Measurements from ENCODE around the gene ABCA13.
"Not testable (repeated sequence)": the region's sequence is repeated elsewhere in the genome, so short reads cannot be mapped to it uniquely, and the experiment has no call there.

ABCA13 gene, protein sequence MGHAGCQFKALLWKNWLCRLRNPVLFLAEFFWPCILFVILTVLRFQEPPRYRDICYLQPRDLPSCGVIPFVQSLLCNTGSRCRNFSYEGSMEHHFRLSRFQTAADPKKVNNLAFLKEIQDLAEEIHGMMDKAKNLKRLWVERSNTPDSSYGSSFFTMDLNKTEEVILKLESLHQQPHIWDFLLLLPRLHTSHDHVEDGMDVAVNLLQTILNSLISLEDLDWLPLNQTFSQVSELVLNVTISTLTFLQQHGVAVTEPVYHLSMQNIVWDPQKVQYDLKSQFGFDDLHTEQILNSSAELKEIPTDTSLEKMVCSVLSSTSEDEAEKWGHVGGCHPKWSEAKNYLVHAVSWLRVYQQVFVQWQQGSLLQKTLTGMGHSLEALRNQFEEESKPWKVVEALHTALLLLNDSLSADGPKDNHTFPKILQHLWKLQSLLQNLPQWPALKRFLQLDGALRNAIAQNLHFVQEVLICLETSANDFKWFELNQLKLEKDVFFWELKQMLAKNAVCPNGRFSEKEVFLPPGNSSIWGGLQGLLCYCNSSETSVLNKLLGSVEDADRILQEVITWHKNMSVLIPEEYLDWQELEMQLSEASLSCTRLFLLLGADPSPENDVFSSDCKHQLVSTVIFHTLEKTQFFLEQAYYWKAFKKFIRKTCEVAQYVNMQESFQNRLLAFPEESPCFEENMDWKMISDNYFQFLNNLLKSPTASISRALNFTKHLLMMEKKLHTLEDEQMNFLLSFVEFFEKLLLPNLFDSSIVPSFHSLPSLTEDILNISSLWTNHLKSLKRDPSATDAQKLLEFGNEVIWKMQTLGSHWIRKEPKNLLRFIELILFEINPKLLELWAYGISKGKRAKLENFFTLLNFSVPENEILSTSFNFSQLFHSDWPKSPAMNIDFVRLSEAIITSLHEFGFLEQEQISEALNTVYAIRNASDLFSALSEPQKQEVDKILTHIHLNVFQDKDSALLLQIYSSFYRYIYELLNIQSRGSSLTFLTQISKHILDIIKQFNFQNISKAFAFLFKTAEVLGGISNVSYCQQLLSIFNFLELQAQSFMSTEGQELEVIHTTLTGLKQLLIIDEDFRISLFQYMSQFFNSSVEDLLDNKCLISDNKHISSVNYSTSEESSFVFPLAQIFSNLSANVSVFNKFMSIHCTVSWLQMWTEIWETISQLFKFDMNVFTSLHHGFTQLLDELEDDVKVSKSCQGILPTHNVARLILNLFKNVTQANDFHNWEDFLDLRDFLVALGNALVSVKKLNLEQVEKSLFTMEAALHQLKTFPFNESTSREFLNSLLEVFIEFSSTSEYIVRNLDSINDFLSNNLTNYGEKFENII (N-terminal part only)

DNA sequence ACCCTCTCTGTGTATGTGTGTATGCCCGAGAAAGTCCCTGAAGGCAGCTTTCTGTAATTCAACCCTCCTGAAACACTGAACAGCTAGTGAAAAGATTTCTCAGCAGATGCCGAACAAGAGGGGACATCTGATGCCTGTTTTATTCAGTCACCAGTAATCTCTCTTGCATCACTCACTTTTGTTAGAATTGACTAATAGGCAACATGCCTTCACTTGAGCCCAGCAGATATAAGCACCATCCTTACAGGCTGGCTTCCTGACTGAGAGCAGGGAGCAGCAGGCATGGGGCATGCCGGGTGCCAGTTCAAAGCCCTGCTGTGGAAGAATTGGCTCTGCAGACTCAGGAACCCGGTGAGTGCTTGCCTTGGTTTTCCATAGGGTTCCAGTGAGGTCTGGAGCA lies at the start of gene ABCA13:
ABCA13 (plus strand) TSS at position 257 of the 400 bp plus-strand sequence; CDS start at position 283, 26 bp downstream.
- no peak for DNase-seq

DNA sequence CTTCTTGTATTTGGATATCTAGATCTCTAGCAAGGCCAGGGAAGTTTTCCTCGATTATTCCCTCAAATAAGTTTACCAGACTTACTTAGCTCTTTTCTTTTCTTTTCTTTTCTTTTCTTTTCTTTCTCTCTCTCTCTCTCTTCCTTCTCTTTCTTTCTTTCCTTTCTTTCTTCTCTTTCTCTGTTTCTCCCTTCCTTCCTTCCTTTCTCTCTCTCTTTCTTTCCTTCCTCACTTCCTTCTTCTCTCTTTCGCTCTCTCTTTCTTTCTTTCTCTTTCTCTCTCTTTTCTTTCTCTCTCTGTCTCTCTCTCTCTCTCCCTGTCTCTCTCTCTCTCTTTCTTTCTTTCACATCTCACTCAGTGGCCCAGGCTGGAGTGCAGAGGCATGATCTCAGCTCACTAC lies 45.2 kb upstream of the ABCA13 start:
- no peak for DNase-seq

DNA sequence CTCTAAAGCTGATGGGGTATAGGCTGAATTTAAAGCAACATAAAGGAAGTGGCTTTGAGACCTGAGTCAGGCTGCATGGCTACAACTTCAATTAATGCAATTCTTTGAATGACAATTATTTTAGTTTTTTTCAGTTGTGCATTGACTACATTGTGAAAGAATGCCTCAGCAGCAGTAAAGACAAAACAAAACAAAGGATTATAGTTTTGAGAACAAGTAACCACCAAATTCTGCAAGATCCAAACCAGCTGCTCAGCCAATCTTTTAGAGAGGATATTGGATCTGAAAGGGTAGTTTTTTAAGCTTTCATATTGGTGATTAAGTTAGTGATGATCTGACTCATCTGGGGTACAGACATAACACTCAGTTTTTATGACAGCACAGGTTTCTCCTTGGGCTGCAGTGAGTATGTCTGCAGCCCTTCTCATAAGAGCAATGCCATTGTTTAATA lies 40.6 kb upstream of the ABCA13 start:
- no peak for DNase-seq

DNA sequence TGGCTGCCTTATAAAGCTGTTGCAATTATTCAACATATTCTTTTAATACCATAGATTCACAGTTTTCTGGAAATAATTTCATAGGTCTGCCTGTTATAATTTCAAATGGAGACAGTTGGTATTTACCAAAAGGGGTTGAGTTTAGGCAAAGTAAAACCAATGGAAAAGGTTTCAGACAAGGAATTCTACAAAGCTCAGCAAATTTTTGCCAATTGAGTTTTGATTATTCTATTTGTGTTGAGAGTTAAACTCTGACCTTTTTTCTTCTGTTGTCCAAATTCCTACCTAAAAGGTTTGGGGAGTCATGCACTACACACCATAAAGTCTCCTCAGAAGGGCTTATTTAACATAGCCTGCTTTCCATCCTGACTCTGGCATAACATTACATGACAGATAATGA lies 38.5 kb upstream of the ABCA13 start:
- DNase-seq = no peak

DNA sequence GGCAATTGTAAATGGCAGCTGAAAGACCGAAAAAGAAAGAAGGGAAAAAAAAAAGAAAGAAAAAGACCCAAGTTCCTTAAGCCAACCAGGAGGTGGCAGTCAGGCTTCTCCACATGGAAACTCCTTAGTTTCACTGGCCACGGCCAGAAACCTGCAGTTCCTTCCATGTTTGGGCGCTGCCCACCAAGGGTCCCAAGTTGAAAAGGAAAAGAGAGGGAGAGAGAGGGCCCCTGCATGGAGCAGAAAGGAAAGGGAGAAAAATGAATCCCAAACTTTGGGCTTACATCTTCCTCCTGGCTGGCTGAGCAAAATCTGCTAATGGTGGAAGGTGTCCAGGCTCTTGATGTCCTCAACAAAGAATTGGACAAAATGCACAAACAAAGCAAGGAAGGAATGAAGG lies 31.8 kb upstream of the ABCA13 start:
- DNase-seq = no peak

DNA sequence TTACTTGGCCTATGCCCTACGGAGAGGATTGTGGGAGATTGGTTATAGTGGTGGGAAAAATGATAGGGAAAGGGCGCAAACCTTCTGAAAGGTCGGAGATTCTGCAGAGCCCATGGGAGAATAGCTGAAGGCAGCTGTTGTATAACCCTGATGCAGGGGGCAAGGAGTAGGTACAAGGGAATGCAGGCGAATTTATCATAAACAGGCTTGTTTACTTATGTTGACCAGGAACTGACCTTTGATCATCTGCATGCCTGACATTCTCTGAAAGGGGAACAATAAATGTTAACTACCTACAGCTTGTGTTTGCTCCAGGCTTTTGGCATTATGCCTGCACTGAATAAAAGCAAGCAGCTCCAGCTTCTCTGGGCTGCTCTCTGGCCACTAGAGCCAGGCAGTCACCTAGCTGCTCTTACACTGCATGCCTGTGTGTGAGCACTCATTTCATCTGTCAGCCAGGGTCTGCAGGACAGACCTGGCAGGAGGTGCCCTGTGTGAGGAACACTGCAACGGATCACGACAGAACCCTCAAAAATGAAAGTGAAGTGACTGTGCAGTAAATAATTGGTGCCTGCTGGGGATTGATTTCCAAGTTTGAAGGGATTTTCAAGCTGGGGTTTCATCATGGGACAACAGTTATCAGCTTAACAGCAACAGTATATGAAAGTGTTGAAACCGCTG lies 31.1 kb upstream of the ABCA13 start:
- DNase-seq = no peak

DNA sequence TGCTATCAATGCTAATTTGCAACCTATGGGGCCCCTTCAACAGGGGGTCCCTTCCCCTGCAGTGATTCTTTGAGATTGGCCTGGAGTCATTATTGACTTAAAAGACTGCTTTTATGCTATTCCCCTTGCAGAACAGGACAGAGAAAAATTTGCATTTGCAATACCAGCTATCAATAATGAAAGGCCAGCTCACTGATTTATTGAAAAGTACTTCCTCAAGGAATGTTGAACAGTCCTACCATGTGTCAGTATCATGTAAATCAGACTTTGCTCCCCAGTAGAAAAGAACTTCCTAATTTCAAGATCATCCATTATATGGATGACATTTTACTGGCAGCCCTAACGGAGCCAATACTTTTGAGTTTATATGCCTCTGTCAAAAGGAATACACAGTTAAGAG lies 29.7 kb upstream of the ABCA13 start:
- no peak for DNase-seq

DNA sequence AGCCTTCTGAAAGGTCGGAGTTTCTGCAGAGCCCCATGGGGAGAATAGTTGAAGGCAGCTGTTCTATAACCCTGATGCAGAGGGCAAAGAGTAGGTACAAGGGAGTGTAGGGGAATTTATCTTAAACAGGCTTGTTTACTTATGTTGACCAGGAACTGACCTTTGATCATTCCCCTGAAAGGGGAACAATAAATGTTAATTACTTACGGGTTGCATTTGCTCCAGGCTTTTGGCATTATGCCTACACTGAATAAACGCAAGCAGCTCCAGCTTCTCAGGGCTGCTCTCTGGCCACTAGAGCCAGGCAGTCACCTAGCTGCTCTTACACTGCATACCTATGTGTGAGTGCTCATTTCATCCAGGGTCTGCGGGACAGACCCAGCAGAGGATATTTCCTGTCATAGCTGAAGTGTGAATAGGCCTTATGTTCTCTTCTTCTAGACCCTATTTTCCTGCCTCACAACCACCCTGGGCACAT lies 26.9 kb upstream of the ABCA13 start:
- DNase-seq = no peak

DNA sequence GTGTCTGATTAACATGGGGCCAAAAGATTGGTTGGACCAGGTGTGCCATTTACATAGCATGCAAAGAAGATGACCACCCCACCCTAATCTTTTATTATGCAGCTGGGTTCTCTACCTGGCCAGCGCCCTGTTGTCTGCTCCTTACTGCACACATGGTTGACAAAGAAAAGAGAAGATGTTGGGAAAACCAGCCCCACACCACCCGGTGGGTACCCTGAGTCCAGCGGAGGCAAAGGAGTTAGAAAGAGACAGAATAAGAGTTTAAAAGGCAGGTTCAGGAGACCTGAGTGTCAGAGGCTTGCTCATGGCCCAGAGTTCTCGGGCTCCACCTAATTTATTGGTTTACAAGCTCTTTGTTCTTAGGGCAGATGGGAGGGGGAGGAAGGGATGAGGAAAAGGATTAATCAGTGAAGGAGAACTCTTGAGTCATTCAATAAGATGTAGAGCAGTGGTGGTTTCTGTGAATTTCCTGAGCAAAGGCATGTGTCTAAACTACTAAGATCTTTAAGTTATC lies 24.1 kb upstream of the ABCA13 start:
- no peak for DNase-seq

DNA sequence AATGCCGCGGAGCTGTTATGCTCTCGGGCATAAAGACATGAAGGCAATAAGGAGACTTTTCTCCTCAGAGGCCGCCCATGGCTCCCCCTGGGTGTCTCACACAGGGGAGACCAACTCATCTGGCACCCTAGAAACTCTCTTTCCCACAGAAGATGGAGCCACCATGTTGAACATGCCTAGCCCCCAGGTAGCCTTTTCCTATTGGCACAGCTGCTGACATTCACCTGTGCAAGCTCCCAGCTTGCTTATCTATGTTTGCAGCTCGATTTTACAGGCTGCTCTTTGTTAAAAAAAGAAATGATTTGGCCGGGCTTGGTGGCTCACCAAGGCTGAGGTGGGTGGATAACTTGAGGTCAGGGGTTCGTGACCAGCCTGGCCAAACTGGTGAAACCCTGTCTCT lies 23.6 kb upstream of the ABCA13 start:
- not testable (repeated sequence) for DNase-seq

DNA sequence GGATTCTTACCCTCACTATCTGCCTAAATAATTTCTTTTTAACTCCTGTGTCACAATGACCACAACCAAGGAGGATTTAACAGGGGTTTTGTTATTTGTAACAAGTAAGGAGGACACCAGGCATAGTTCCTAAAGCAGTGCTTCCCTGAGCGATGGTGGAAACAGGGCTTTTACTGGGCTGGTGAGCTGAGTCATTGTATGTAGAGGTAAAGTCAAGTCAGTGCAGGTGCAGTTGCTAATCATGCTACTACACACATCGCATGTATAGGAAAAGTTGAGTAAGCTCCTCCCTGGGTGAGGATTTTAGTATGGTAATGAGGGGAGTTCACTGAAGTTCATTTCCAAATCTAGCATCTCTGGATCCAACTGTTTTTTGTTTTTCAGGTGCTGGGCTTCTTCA lies 22.9 kb upstream of the ABCA13 start:
- no peak for DNase-seq

DNA sequence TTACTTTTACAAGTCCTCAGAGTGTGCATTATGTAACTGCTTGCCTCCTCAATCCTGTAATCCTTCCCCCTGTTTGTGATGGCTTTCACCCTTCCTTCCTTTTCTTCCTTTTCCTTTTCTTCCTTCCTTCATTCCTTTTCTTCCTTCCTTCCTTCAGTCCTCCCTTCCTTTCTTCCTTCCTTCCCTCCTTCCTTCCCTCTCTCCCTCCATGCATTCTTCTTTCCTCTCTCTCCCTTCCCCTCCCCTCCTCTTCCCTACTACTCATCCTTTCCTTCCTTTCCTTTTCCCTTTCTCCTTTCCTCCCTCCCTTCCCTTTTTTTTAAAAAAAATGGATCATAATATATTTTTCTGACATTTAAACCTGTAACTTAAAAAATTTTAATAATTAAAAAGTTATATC lies 22.2 kb upstream of the ABCA13 start:
- DNase-seq = no peak

DNA sequence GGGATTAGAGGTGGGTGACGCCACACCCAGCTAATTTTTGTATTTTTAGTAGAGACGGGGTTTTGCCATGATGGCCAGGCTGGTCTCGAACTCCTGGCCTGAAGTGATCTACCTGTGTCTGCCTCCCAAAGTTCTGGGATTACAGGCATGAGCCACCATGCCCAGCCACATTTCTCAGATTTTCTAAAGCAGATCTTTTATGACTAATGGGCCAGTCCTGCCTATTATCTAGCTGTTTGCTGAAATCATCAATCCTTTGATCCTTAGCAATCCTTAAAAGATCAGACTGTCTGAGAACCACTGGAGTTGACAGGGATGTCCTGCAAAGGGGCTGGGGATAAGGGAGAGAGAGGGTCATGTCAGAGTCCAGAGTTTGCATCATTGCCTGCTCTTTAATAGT lies 21.2 kb upstream of the ABCA13 start:
- DNase-seq = no peak

DNA sequence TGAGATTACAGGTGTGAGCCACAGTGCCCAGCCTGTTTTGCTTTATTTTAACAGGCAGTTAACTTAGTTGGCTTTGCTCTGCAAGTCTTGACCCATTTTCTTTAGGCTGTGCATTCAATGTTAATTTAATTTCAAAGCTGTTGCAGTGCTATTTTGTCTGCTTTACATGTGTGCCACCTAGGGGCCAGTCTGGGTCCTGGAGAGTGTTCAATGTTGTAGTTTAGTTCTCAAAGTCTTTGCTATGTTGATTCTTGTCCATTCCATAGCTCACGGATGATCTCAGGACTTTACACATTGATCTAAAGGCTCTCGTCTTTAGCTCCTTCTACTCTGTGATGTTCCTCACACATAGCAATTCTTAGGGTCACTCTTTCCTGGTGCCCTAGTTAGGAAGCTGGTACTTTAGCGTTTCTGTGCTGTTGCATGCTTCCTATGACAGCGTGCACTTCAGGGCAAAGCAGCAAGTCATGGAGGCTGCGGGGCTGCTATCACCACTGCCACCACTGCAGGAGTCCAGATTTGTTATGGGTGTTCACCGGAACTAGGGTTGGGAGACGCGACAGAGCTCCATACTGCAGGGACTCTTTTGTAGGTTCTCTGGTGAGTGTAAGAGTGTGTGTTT lies 16.4 kb upstream of the ABCA13 start:
- DNase-seq = no peak

DNA sequence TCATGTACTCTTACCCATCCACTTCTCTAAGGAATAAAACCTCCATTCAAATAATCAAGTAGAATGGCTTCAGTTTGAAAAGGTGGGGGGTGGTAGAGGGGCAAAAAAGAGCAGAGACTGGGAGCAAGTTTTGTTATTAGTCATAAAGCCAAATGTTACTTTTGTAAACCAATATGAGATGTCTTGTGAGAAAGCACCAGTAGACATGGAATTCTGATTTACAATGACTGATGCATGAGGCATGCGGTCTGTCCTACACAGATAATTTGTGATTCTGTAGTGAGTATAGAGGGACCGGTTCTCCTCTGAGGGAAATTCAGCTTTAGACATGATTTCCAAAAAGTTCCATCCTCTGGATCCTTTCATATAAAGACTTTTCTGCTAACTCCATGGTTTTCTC lies 12.9 kb upstream of the ABCA13 start:
- DNase-seq = no peak

DNA sequence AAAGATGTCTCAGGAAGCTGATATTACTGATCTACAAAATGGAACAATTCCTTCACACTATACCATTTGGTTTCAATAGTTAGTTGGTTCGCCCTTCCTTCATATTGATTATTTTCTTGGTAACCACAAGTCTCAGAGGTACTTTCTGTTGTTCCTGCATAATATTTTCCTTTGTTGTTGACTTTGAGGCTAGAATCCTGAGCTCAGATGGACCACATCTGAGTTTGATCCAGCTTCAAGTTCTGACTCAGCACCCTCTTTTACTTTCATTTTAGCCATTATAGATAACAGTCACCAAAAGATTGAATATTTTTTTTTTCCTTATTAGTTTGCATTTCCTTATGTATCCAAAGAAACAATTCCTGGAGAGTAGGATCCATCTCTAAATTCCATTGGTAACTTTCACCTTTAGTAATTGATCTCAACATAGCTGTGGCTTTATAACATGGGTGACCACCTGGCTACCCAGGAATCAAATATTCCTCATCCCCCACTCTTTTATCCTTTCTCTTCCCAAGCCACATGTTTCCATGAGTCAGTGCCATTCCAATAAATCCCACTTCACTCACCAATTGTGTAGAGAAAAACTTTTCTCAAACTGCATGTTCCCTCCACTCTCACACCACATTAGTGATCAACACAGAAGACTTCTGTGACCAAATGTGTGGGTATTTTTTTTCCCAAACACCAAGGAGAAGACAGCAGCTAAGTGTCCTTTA lies 9.7 kb upstream of the ABCA13 start:
- DNase-seq = no peak

DNA sequence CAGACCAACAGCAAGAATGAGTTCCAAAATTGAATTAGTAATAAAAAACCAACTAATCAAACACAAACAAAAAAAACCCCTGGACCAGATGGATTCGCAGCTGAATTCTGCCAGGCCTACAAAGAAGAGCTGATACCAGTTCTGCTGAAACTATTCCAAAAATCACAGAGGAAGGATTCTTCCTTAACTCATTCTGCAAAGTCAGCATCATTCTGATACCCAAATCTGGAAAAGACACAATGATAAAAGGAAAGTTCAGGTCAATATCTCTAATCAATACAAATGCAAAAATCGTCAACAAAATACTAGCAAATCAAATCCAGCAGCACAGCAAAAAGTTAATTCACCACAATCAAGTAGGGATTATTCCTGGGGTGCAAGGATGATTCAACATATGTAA lies 6.1 kb upstream of the ABCA13 start:
- DNase-seq = no peak

DNA sequence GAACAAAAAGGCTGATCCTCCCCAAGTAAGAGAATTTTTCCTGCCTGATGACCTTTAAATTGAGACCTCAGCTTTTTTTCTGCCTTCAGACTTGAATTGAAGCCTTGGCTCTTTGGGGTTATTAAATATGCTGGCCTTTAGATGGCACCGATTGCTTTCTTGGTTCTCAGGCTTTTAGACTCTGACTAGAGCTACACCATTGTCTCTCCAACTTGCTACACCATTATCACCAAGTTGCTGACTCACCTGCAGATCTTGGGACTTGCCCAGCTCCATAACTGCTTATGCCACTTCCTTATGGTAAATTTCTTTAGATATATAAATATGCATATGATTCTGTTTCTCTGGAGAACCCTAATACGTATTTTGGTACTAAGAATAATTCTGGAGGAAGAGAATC lies 3.1 kb upstream of the ABCA13 start:
- DNase-seq = no peak

DNA sequence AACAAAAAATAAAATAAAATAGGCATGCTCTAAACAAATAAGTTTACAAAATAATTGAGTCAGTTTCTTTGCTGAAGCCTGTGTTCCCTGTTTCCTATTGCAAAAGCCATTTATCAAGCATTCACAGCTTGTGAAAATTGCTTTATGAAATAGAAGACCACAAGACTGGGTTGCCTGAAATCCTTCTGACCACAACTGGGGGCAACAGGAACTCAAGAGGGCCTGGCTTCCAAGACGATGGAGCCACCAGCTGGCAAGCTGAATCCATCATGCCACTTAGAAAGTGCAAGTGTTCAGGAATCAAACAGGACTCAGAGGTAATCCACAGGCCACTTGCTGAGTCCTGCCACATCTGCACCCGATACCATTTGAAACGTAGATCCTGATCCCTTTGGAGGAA lies 752 bp upstream of the ABCA13 start:
- DNase-seq = no peak

DNA sequence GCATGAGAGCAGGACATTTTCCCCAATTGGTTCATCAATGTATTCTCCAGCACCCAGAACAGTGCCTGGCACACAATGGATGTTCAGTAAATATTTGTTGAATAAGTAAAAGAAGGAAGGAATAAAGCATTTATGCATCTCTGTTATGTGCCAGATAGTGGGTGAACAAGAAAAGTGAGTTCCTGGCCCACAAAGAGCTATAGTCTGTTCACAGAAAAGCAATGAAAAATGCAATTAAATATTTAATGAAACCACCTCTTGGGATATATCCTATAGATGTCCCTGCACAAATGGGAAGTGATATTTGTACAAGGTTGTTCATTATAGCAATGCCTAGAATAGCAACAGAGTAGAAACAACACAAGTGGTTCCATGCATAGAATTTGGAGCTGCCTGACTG lies 2.1 kb downstream of the ABCA13 start:
- DNase-seq = no peak
